ENCODE results near the gene ACVR1B. TPM values are rescaled to one million over a fixed set of nuclear protein-coding genes. Genes with fewer than 3 reads are reported as not detected.

ACVR1B gene
- total and polyA plus RNA-seq, 5 donors from 2014 or later = 0.47 to 6.5 (median 1.2) TPM

- Mint-ChIP-seq H3K9me3 (peaks cover 0 to 1% (median 0%) of the 10 kb centered on the region in 7 donors), H3K27ac (peak overlapping the region in 2 of 3 donors; percentile 27 to 31), H3K4me1 (peaks cover 13 to 39% (median 20%) of the 10 kb centered on the region in 4 donors), H3K27me3 (peaks cover 31% of the 10 kb centered on the region), H3K36me3 (no peaks in the 10 kb centered on the region), H3K4me3 (peak overlapping the region; percentile 56 to 89 (median 80))
- Histone ChIP-seq H3K9me3 (ENCODE audit: control insufficient read depth in 2 of 2, low read length in 2 of 2) (no peaks in the 10 kb centered on the region), H3K27ac (ENCODE audit: insufficient read depth, low read length, poor library complexity, severe bottlenecking) (peak overlapping the region; percentile 20), H3K4me1 (ENCODE audit: control insufficient read depth, insufficient read depth, low read length, poor library complexity, severe bottlenecking) (peaks cover 17% of the 10 kb centered on the region), H3K27me3 (ENCODE audit: control insufficient read depth, insufficient read depth, low read length) (peaks cover 14% of the 10 kb centered on the region), H3K36me3 (ENCODE audit: control insufficient read depth, insufficient read depth, low read length) (no peaks in the 10 kb centered on the region), H3K4me3 (ENCODE audit: low read depth, low read length) (peak overlapping the region; percentile 57)
- DNase-seq (peak in 1 of 3 donors; percentile 3), ATAC-seq (ENCODE audit: low read depth in 2 of 2) (no peak)
Observed at GRCh38 chr12:51951843-51952722, 584 bp downstream of the ACVR1B start.

DNA sequence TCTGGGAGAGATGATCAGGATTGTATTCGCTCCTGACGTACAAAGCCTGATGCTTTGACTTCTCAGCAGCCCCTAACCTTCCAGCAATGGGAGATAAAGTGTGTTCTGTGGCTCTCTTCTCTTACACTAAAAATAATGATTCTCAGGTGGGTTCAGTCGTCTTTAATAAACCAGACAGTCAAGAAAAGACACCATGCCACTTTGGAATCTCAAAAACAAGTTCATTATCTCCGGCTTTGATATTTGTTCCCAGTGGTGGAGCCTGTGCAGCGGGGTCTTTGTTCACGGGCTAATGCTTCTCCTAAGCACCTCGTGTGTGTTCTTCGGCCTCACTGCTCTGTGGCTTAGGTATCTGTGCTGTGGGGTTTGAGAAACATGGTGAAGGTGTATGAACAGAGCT is 1.6 kb downstream of the ACVR1B start:
- H3K4me1 ChIP-seq (ENCODE audit: control insufficient read depth, insufficient read depth, low read length, poor library complexity, severe bottlenecking) = peaks cover 17% of the 10 kb centered on the region
- no peaks in the 10 kb centered on the region for H3K36me3 ChIP-seq (ENCODE audit: control insufficient read depth, insufficient read depth, low read length)
- Mint-ChIP-seq H3K9me3 (peaks cover 0 to 1% (median 0%) of the 10 kb centered on the region in 7 donors), H3K4me1 (peaks cover 18 to 39% (median 20%) of the 10 kb centered on the region in 4 donors), H3K4me3 (peak overlapping the region; percentile 51 to 89 (median 80)), H3K36me3 (peaks cover 6% of the 10 kb centered on the region), H3K27ac (peak overlapping the region in 1 of 3 donors; percentile 44), H3K27me3 (peaks cover 23% of the 10 kb centered on the region)
- DNase-seq (no peak), ATAC-seq (ENCODE audit: low read depth in 2 of 2) (no peak)
- H3K27ac ChIP-seq (ENCODE audit: insufficient read depth, low read length, poor library complexity, severe bottlenecking) = no peak overlapping the region
- H3K4me3 ChIP-seq (ENCODE audit: low read depth, low read length) = no peak overlapping the region
- no peaks in the 10 kb centered on the region for H3K9me3 ChIP-seq (ENCODE audit: control insufficient read depth in 2 of 2, low read length in 2 of 2)
- H3K27me3 ChIP-seq (ENCODE audit: control insufficient read depth, insufficient read depth, low read length) = peaks cover 9% of the 10 kb centered on the region

DNA sequence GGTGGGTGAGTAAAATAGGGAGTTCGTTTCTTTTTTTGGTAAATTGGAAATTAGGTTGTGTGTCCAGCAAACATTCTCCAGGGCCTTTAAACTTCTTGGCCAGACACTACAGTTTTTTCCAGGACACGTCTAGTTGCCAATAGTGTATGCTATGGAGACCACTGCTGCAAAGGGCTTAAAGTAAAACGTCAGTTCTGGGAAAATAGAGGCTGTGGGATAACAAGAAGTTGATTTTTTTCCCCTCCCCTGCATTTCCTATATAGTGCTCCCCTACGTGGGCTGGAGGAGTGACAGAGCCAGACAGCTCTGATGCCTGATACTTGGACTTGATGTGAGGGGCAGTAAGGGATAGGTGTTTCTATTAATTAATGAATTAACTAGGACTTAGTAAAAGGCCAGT is 2.4 kb downstream of the ACVR1B start:
- DNase-seq (no peak), ATAC-seq (ENCODE audit: low read depth in 2 of 2) (no peak)
- no peak overlapping the region for H3K4me3 ChIP-seq (ENCODE audit: low read depth, low read length)
- no peaks in the 10 kb centered on the region for H3K36me3 ChIP-seq (ENCODE audit: control insufficient read depth, insufficient read depth, low read length)
- peaks cover 6% of the 10 kb centered on the region for H3K27me3 ChIP-seq (ENCODE audit: control insufficient read depth, insufficient read depth, low read length)
- H3K9me3 Mint-ChIP-seq = peaks cover 0 to 1% (median 0%) of the 10 kb centered on the region in 7 donors
- H3K27ac ChIP-seq (ENCODE audit: insufficient read depth, low read length, poor library complexity, severe bottlenecking) = no peak overlapping the region
- H3K4me1 Mint-ChIP-seq = peaks cover 19 to 39% (median 20%) of the 10 kb centered on the region in 4 donors
- peaks cover 17% of the 10 kb centered on the region for H3K4me1 ChIP-seq (ENCODE audit: control insufficient read depth, insufficient read depth, low read length, poor library complexity, severe bottlenecking)
- H3K36me3 Mint-ChIP-seq = peaks cover 7% of the 10 kb centered on the region
- H3K4me3 Mint-ChIP-seq = peak overlapping the region in 2 of 4 donors; percentile 11 to 89
- no peaks in the 10 kb centered on the region for H3K9me3 ChIP-seq (ENCODE audit: control insufficient read depth in 2 of 2, low read length in 2 of 2)
- peaks cover 23% of the 10 kb centered on the region for H3K27me3 Mint-ChIP-seq
- peak overlapping the region in 1 of 3 donors; percentile 44 for H3K27ac Mint-ChIP-seq

- DNase-seq (no peak), ATAC-seq (ENCODE audit: low read depth in 2 of 2) (no peak)
- H3K27me3 ChIP-seq (ENCODE audit: control insufficient read depth, insufficient read depth, low read length) = peaks cover 4% of the 10 kb centered on the region
- no peaks in the 10 kb centered on the region for H3K36me3 ChIP-seq (ENCODE audit: control insufficient read depth, insufficient read depth, low read length)
- H3K4me3 Mint-ChIP-seq = peak overlapping the region in 1 of 4 donors; percentile 89
- no peak overlapping the region for H3K4me3 ChIP-seq (ENCODE audit: low read depth, low read length)
- H3K27ac ChIP-seq (ENCODE audit: insufficient read depth, low read length, poor library complexity, severe bottlenecking) = no peak overlapping the region
- H3K4me1 ChIP-seq (ENCODE audit: control insufficient read depth, insufficient read depth, low read length, poor library complexity, severe bottlenecking) = peaks cover 17% of the 10 kb centered on the region
- H3K36me3 Mint-ChIP-seq = peaks cover 11% of the 10 kb centered on the region
- peaks cover 17% of the 10 kb centered on the region for H3K27me3 Mint-ChIP-seq
- H3K9me3 ChIP-seq (ENCODE audit: control insufficient read depth in 2 of 2, low read length in 2 of 2) = no peaks in the 10 kb centered on the region
- H3K27ac Mint-ChIP-seq = peak overlapping the region in 2 of 3 donors; percentile 18 to 22
- peaks cover 18 to 44% (median 19%) of the 10 kb centered on the region in 4 donors for H3K4me1 Mint-ChIP-seq
- peaks cover 0 to 1% (median 0%) of the 10 kb centered on the region in 7 donors for H3K9me3 Mint-ChIP-seq
Observed at GRCh38 chr12:51954561-51955361, 3.3 kb downstream of the ACVR1B start.

- H3K9me3 Mint-ChIP-seq = peaks cover 0 to 1% (median 0%) of the 10 kb centered on the region in 7 donors
- no peak overlapping the region for H3K4me3 ChIP-seq (ENCODE audit: low read depth, low read length)
- peak overlapping the region in 1 of 4 donors; percentile 89 for H3K4me3 Mint-ChIP-seq
- H3K27me3 ChIP-seq (ENCODE audit: control insufficient read depth, insufficient read depth, low read length) = no peaks in the 10 kb centered on the region
- H3K4me1 Mint-ChIP-seq = peaks cover 15 to 48% (median 19%) of the 10 kb centered on the region in 4 donors
- no peak for DNase-seq
- H3K27ac Mint-ChIP-seq = no peak overlapping the region
- H3K27ac ChIP-seq (ENCODE audit: insufficient read depth, low read length, poor library complexity, severe bottlenecking) = no peak overlapping the region
- no peaks in the 10 kb centered on the region for H3K9me3 ChIP-seq (ENCODE audit: control insufficient read depth in 2 of 2, low read length in 2 of 2)
- H3K36me3 ChIP-seq (ENCODE audit: control insufficient read depth, insufficient read depth, low read length) = no peaks in the 10 kb centered on the region
- peaks cover 11% of the 10 kb centered on the region for H3K36me3 Mint-ChIP-seq
- peaks cover 17% of the 10 kb centered on the region for H3K4me1 ChIP-seq (ENCODE audit: control insufficient read depth, insufficient read depth, low read length, poor library complexity, severe bottlenecking)
- ATAC-seq (ENCODE audit: low read depth in 2 of 2) = no peak
- peaks cover 11% of the 10 kb centered on the region for H3K27me3 Mint-ChIP-seq
Observed at GRCh38 chr12:51955702-51956101, 4.2 kb downstream of the ACVR1B start.

GRCh38 chr12:51958542-51958941 is 7.0 kb downstream of the ACVR1B start:
- H3K4me3 ChIP-seq (ENCODE audit: low read depth, low read length) = no peak overlapping the region
- H3K27ac Mint-ChIP-seq = no peak overlapping the region
- H3K27ac ChIP-seq (ENCODE audit: insufficient read depth, low read length, poor library complexity, severe bottlenecking) = no peak overlapping the region
- no peaks in the 10 kb centered on the region for H3K4me1 ChIP-seq (ENCODE audit: control insufficient read depth, insufficient read depth, low read length, poor library complexity, severe bottlenecking)
- ATAC-seq (ENCODE audit: low read depth in 2 of 2) (no peak), DNase-seq (no peak)
- no peaks in the 10 kb centered on the region for H3K36me3 ChIP-seq (ENCODE audit: control insufficient read depth, insufficient read depth, low read length)
- H3K36me3 Mint-ChIP-seq = peaks cover 14% of the 10 kb centered on the region
- H3K4me3 Mint-ChIP-seq = no peak overlapping the region
- peaks cover 5% of the 10 kb centered on the region for H3K27me3 Mint-ChIP-seq
- peaks cover 0 to under 1% (median 0%) of the 10 kb centered on the region in 7 donors for H3K9me3 Mint-ChIP-seq
- no peaks in the 10 kb centered on the region for H3K9me3 ChIP-seq (ENCODE audit: control insufficient read depth in 2 of 2, low read length in 2 of 2)
- no peaks in the 10 kb centered on the region for H3K27me3 ChIP-seq (ENCODE audit: control insufficient read depth, insufficient read depth, low read length)
- peaks cover 19 to 48% (median 27%) of the 10 kb centered on the region in 4 donors for H3K4me1 Mint-ChIP-seq

- Histone ChIP-seq H3K4me3 (ENCODE audit: low read depth, low read length) (no peak overlapping the region), H3K4me1 (ENCODE audit: control insufficient read depth, insufficient read depth, low read length, poor library complexity, severe bottlenecking) (no peaks in the 10 kb centered on the region), H3K9me3 (ENCODE audit: control insufficient read depth in 2 of 2, low read length in 2 of 2) (no peaks in the 10 kb centered on the region), H3K27me3 (ENCODE audit: control insufficient read depth, insufficient read depth, low read length) (no peaks in the 10 kb centered on the region), H3K36me3 (ENCODE audit: control insufficient read depth, insufficient read depth, low read length) (no peaks in the 10 kb centered on the region), H3K27ac (ENCODE audit: insufficient read depth, low read length, poor library complexity, severe bottlenecking) (no peak overlapping the region)
- H3K4me1 Mint-ChIP-seq = peaks cover 15 to 43% (median 24%) of the 10 kb centered on the region in 4 donors
- ATAC-seq (ENCODE audit: low read depth in 2 of 2) = no peak
- H3K9me3 Mint-ChIP-seq = no peaks in the 10 kb centered on the region
- no peak for DNase-seq
- no peak overlapping the region for H3K4me3 Mint-ChIP-seq
- H3K27ac Mint-ChIP-seq = peak overlapping the region in 1 of 3 donors; percentile 32
- H3K27me3 Mint-ChIP-seq = peaks cover 5% of the 10 kb centered on the region
- H3K36me3 Mint-ChIP-seq = peaks cover 14% of the 10 kb centered on the region
Observed at GRCh38 chr12:51959211-51959610, 7.7 kb downstream of the ACVR1B start.

All from CD4-positive, CD25-positive, alpha-beta regulatory T cell (primary cell).